ENCODE results near the gene C3.
"Not testable (repeated sequence)": the region's sequence is repeated elsewhere in the genome, so short reads cannot be mapped to it uniquely, and the experiment has no call there.

GRCh38 chr19:6674408-6674807 lies 46.0 kb downstream of the C3 start:
- not testable (repeated sequence) for TF ChIP-seq POLR2A (IDR thresholded peaks at IDR 0.05)
- TF ChIP-seq, protein P1, sequence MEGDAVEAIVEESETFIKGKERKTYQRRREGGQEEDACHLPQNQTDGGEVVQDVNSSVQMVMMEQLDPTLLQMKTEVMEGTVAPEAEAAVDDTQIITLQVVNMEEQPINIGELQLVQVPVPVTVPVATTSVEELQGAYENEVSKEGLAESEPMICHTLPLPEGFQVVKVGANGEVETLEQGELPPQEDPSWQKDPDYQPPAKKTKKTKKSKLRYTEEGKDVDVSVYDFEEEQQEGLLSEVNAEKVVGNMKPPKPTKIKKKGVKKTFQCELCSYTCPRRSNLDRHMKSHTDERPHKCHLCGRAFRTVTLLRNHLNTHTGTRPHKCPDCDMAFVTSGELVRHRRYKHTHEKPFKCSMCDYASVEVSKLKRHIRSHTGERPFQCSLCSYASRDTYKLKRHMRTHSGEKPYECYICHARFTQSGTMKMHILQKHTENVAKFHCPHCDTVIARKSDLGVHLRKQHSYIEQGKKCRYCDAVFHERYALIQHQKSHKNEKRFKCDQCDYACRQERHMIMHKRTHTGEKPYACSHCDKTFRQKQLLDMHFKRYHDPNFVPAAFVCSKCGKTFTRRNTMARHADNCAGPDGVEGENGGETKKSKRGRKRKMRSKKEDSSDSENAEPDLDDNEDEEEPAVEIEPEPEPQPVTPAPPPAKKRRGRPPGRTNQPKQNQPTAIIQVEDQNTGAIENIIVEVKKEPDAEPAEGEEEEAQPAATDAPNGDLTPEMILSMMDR (IDR thresholded peaks at IDR 0.05): not testable (repeated sequence)
